Measurements from ENCODE around the gene DNAJC27.

The DNAJC27 gene

GRCh38 chr2:24908461-24908901, 63.3 kb downstream of the DNAJC27 start:
- H3K27me3 ChIP-seq = no peaks in the 10 kb centered on the region
- no peaks in the 10 kb centered on the region for H3K4me1 ChIP-seq (ENCODE audit: control insufficient read depth in 1 of 2, insufficient read depth in 1 of 2, low read depth in 1 of 2, low read length in 1 of 2)
- H3K27ac ChIP-seq = no peak overlapping the region
- H3K4me3 ChIP-seq (ENCODE audit: low read depth in 1 of 2, low read length in 1 of 2) = no peak overlapping the region
- no peaks in the 10 kb centered on the region for H3K9me3 ChIP-seq
- no peaks in the 10 kb centered on the region for H3K36me3 ChIP-seq
- no peak for TF ChIP-seq CTCF (IDR thresholded peaks at IDR 0.05)

- H3K4me3 ChIP-seq (ENCODE audit: low read depth in 1 of 2, low read length in 1 of 2) = no peak overlapping the region
- no peaks in the 10 kb centered on the region for H3K4me1 ChIP-seq (ENCODE audit: control insufficient read depth in 1 of 2, insufficient read depth in 1 of 2, low read depth in 1 of 2, low read length in 1 of 2)
- no peak overlapping the region for H3K27ac ChIP-seq
- H3K36me3 ChIP-seq = no peaks in the 10 kb centered on the region
- no peak for TF ChIP-seq CTCF (IDR thresholded peaks at IDR 0.05)
- no peaks in the 10 kb centered on the region for H3K9me3 ChIP-seq
- no peaks in the 10 kb centered on the region for H3K27me3 ChIP-seq
Measured at GRCh38 chr2:24907116-24907515, 64.6 kb downstream of the DNAJC27 start.

GRCh38 chr2:24906466-24906865, 65.3 kb downstream of the DNAJC27 start:
- Histone ChIP-seq H3K4me1 (ENCODE audit: control insufficient read depth in 1 of 2, insufficient read depth in 1 of 2, low read depth in 1 of 2, low read length in 1 of 2) (no peaks in the 10 kb centered on the region), H3K4me3 (ENCODE audit: low read depth in 1 of 2, low read length in 1 of 2) (no peak overlapping the region), H3K36me3 (no peaks in the 10 kb centered on the region), H3K27me3 (no peaks in the 10 kb centered on the region), H3K27ac (no peak overlapping the region), H3K9me3 (no peaks in the 10 kb centered on the region)
- TF ChIP-seq CTCF (IDR thresholded peaks at IDR 0.05) = no peak

GRCh38 chr2:24903161-24904103, 68.3 kb downstream of the DNAJC27 start:
- H3K9me3 ChIP-seq = no peaks in the 10 kb centered on the region

GRCh38 chr2:24899361-24899910, 72.3 kb downstream of the DNAJC27 start:
- no peaks in the 10 kb centered on the region for H3K4me1 ChIP-seq (ENCODE audit: control insufficient read depth in 1 of 2, insufficient read depth in 1 of 2, low read depth in 1 of 2, low read length in 1 of 2)
- H3K9me3 ChIP-seq = no peaks in the 10 kb centered on the region
- no peaks in the 10 kb centered on the region for H3K36me3 ChIP-seq
- TF ChIP-seq CTCF (IDR thresholded peaks at IDR 0.05) = no peak
- H3K4me3 ChIP-seq (ENCODE audit: low read depth in 1 of 2, low read length in 1 of 2) = no peak overlapping the region
- no peaks in the 10 kb centered on the region for H3K27me3 ChIP-seq
- H3K27ac ChIP-seq = no peak overlapping the region

More at GRCh38 chr2:24903161-24904103, 68.3 kb downstream of the DNAJC27 start:
- TF ChIP-seq CTCF (IDR thresholded peaks at IDR 0.05) = no peak
- Histone ChIP-seq H3K4me3 (ENCODE audit: low read depth in 1 of 2, low read length in 1 of 2) (no peak overlapping the region), H3K27me3 (no peaks in the 10 kb centered on the region), H3K4me1 (ENCODE audit: control insufficient read depth in 1 of 2, insufficient read depth in 1 of 2, low read depth in 1 of 2, low read length in 1 of 2) (no peaks in the 10 kb centered on the region), H3K36me3 (no peaks in the 10 kb centered on the region), H3K27ac (no peak overlapping the region)
